Adipose tissue (tissue), 3 donors: Measurements from ENCODE around the gene PDE8B. TPM values are rescaled to one million over a fixed set of nuclear protein-coding genes. Genes with fewer than 3 reads are reported as not detected.

Experiments used
- H3K27ac ChIP-seq: one replicate; pipeline ENCODE4 v1.5.1; 2013; ENCODE audit warnings: low read depth, low read length
- WGBS, 3 donors: extraction: QIAGEN DNeasy Blood & Tissue Kit; methylation state at CpG; one replicate each; pipeline ENCODE4 v1.1.7; 2013; 5-methylcytosine and 5-hydroxymethylcytosine counted together
- polyA plus RNA-seq, 3 donors: library from polyadenylated mRNA; stranded (reverse); fragments of 200-250 nt; gene quantifications; one replicate each; pipeline ENCODE4 v1.2.3, GENCODE V29; 2013
- donor health status: healthy with polysubstance abuse.
- donor health status: Bipolar disorder and iron deficiency.
- donor health status: healthy.

The PDE8B gene
- polyA plus RNA-seq, 3 donors = 5.4 to 35.0 (median 9.8) TPM

DNA sequence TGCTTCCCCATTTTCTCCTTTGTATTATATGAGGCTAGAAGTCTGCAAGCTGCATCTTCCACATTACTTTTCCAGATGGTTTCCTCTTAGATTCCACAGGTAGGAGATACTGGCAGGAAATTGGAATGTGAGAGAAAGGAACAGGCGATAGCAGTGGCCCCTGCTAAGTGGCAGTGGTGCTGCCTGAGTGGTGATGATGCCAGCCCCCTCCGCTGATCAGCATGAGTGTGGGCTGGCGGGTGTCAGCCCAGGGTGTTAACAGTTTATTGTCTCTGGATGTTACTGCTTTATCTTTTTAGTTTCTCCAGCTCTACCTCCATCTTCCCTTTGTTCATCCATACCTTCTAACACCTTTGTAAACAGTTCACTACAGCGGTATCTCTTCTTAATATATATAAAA is 13.2 kb downstream of the PDE8B start:
- no peak overlapping the region for H3K27ac ChIP-seq
- 93 to 98% (median 93%) methylated on average over 4 of the region's 4 CpGs for WGBS, 3 donors

DNA sequence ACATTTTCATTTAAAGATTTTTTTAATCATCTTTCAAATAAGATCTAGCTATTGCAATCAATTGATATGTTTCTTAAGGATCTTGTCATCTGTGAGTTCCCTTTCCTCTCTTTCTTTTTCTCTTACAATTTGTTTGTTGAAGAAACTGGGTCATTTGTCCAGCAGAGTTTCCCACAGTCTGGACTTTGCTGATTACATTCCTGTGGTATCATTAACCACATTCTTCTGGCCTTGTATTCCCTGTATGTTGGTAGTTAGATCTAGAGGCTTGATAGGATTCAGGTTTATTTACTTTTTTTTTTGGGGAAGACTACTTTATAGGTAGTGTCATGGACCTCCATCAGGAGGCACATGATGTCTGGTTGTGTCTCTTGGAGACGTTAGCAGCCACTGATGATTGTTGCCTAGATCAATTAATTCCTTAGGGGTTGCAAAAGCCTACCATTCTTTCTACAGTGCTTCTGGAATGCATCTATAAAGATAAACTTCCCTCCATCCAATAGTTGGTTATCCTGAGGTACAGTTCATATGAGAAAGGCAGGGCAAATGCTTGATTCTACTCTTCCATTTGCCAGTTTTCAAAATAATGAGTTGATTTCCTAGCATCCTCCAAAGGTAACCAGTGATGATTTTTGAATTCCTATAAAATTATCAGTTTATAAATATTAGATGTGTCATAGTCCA is 14.3 kb downstream of the PDE8B start:
- WGBS, 3 donors = 38 to 74% (median 70%) methylated on average over 1 of the region's 1 CpG
- no peak overlapping the region for H3K27ac ChIP-seq

DNA sequence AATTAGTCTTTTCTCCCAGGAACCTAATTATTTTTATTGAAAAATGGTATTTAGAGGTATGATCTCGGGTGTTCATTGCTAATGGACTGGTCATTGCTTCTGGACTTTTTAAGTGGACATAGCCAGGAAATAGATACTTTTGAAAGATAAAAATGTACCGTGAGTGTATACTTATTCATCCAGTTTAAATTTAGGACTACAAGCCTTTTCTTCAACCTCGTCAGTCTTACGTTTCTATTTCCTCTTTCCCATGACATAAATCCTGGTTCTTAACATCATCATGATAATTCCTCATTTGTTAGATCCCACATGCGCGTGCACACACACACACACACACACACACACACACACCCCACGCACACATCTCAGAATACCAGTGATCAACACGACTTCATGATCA is 15.1 kb downstream of the PDE8B start:
- no peak overlapping the region for H3K27ac ChIP-seq
- 66 to 71% (median 66%) methylated on average over 8 of the region's 8 CpGs for WGBS, 3 donors

DNA sequence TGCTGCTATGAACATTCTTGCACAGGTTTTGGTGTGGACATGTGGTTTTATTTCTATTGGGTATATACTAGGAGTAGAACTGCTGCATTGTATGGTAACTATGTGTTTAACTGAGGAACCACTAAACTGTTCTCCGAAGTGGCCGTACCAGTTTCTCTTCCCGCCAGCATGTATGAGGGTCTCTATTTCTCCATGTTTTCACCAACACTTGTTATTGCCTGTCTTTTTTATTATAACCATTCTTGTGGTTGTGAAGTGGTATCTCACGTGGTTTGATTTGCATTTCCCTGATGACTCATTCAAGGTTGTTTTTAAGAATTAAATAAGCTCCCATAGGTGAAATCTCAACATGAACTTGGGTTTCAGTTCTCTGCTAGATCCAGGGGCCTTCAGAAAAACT is 19.4 kb downstream of the PDE8B start:
- no peak overlapping the region for H3K27ac ChIP-seq
- 87 to 94% (median 90%) methylated on average over 4 of the region's 4 CpGs for WGBS, 3 donors

- no peak overlapping the region for H3K27ac ChIP-seq
- WGBS, 3 donors = 74 to 85% (median 78%) methylated on average over 4 of the region's 4 CpGs
Observed at GRCh38 chr5:77230727-77231470, 20.4 kb downstream of the PDE8B start.

GRCh38 chr5:77231471-77232138 is 21.1 kb downstream of the PDE8B start:
- H3K27ac ChIP-seq = no peak overlapping the region
- 48 to 53% (median 49%) methylated on average over 8 of the region's 8 CpGs for WGBS, 3 donors

DNA sequence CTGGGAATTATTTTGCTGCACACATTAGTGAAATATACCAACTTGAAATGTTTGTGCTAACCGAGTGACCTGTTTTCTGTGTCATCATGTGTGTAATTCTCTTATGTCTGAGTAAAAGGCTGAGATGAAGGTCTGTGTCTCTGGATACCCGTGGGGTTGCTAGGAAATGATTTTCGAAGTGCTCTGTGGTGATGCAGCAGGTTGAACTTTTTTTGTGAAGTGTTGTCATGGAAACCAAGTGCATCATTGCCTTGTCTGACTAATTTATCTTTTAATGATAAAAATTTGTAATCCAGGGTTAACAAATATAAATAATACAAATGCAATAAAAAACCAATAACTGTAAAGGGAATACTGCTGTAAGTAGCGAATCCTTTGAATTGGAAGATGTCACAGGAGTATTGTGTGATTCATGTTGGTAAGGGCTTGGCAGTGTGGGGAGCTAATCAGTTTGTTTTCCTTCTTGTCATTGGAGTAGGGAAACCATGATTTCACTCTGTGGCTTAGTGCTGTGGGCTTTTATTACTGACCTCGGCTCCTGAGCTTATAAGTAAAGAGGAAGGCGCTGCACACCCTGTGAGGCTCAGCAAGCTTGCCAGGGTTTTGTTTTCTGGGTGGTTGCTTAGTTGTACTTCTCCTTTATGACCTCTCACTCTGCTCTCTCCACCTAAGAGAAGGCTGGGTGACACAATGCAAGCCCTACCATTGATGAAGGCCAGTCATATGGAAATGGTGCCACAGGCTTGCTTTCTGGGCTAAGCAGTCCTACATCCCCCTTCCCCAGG is 22.3 kb downstream of the PDE8B start:
- no peak overlapping the region for H3K27ac ChIP-seq
- 67 to 83% (median 75%) methylated on average over 6 of the region's 6 CpGs for WGBS, 3 donors

DNA sequence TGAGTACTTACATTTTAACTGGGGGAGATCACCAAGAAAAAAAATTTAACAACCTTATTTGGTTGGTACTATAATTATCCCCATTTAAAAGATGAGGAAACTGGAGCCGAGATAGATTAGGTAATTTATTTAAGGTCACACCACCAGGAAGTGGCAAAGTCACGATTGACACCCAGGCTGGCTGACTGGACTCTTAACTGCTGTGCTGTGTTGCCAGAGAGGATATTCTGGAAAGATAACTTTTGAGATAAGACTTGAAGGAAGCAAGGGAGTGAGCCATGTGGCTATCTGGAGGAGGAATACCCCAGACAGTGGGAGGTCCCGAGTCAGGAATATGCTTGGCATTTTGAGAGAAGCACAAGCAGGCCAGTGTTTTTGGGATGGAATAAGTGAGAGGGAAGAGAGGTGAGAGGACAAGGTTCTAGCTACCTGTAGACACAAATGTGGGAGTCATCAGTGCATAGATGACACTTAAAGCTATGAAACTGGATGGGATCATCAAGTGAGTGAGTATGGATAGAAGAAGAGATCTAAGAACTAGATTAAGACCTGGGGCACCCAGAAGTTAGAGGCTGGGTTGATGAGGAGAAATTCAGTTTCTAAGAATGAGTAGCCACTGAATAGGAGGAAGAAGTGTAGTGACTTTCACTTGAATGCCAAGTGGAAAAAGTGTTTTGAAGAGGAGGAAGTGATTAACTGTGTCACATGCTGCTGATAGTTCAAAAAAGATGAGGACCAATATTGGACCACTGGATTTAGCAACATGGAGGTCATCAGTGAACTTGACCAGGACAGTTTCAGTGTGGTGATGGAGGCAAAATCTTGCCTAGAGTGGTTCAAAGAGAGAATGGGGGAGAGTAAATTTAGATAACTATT is 25.6 kb downstream of the PDE8B start:
- no peak overlapping the region for H3K27ac ChIP-seq
- 50 to 58% (median 51%) methylated on average over 3 of the region's 3 CpGs for WGBS, 3 donors

DNA sequence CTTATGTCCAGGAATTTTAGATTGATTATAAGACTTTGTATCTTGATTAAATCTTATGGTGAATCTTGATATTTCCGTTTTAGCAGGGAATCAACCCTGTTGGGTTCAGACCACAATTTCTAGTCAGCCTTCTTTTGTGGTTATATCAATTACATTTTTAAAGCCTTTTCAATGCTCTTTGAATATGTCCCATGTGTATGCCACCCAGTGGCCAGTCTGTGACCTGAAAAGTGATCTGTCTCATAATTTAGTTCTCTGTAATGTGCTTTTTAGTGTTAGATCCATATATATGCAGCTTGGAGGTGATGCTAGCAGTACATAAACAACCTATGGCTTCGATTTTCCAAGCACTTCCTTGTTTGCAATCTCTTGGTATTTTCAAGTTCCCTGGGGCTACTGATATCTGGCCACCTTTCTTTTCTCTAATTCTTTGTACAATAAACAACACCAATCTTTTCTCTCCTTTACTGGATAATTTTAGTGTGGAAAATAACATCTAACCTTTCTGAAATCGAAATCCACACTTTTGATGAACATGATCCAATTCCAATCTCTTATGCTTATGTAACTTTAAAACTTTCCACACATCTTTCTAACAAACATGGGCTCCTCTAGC is 28.8 kb downstream of the PDE8B start:
- 52 to 69% (median 69%) methylated on average over 3 of the region's 3 CpGs for whole genome bisulfite sequencing, 3 donors
- H3K27ac ChIP-seq = no peak overlapping the region

GRCh38 chr5:77241444-77241843 is 31.0 kb downstream of the PDE8B start:
- no peak overlapping the region for H3K27ac ChIP-seq
- 31 to 58% (median 36%) methylated on average over 1 of the region's 1 CpG for WGBS, 3 donors

- no peak overlapping the region for H3K27ac ChIP-seq
- WGBS, 3 donors = 83 to 94% (median 85%) methylated on average over 2 of the region's 2 CpGs
Observed at GRCh38 chr5:77249475-77249874, 39.0 kb downstream of the PDE8B start.

DNA sequence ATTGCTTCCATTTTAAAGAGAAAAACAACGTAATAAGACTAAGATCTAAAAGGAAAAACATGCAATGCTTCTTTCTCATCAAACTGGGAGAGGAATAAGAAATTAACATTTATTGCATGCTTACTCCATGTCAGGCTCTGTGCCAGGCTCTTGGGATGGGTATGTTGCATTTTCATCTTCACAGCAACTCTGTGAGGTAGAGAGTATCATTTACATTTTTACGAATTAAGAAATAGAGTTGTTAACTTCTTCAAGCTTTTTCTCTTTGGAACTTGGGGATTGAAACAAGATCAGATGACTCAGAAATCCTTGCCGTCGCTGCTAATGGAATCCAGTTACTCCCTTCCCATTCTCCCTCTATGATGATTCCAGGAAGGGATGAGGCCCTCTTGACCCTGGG is 39.5 kb downstream of the PDE8B start:
- 78 to 89% (median 85%) methylated on average over 4 of the region's 4 CpGs for WGBS, 3 donors
- no peak overlapping the region for H3K27ac ChIP-seq

GRCh38 chr5:77251921-77252320 is 41.4 kb downstream of the PDE8B start:
- no peak overlapping the region for H3K27ac ChIP-seq
- 71 to 79% (median 78%) methylated on average over 3 of the region's 3 CpGs for WGBS, 3 donors

- 65 to 75% (median 71%) methylated on average over 6 of the region's 6 CpGs for WGBS, 3 donors
- H3K27ac ChIP-seq = no peak overlapping the region
Observed at GRCh38 chr5:77255617-77256016, 45.1 kb downstream of the PDE8B start.

GRCh38 chr5:77256406-77256805 is 45.9 kb downstream of the PDE8B start:
- WGBS, 3 donors = 96 to 100% (median 100%) methylated on average over 1 of the region's 1 CpG

DNA sequence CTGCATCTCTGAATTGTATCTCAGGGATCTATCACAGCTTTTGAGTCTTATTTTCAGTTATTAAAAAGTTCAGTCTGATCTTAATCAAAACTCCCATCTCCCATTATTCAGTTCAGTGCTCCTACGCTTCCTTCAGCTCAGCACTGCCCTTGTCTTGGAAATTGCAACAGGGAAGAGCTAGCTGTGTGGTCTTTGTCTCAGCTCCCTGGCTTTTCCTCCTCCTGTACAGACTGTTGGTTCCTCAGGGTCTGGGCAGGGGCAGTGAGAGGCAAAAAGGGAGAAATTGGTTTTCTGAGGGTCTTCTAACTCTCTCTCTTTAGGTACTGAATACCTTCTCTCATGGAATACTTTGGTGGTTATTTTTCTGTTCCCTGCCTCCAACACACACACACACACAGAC is 48.2 kb downstream of the PDE8B start:
- WGBS, 3 donors = 89 to 97% (median 91%) methylated on average over 1 of the region's 1 CpG
- H3K27ac ChIP-seq = no peak overlapping the region

More at GRCh38 chr5:77256406-77256805, 45.9 kb downstream of the PDE8B start:
- H3K27ac ChIP-seq = no peak overlapping the region

DNA sequence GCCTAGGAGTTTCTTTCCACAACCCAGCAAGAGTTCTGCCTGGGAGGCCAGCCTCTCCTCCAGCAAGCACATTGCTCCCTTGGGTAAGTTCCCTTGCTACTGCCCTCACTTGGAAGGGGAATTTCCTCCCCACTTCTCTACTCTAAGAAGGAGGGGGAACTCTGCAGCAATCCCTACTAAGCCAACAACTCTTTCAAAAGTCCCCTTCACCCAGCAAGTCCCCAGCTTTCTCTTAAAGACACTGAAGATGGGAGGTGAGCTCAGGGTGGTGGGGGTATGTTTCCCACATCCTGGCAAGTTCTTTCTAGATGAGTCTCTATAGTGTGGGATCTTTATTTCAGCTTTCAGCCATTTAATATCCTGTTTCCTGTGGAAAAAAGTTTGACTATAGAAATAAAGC is 49.0 kb downstream of the PDE8B start:
- no peak overlapping the region for H3K27ac ChIP-seq
